Astrocyte of the spinal cord (primary cell): Measurements from ENCODE around the gene SBK1.

Experiments
- DNase-seq: peaks from one replicate; pipeline ENCODE4 v3.0.0; 2011; ENCODE audit warnings: low read depth, low spot score
- H3K4me3 ChIP-seq: 2 replicates; pipeline ENCODE4 v1.5.1; 2011; ENCODE audit warnings: low read depth, mild to moderate bottlenecking, low read length, moderate library complexity
- CTCF ChIP-seq: IDR thresholded peaks from 2 replicates; pipeline ENCODE4 v1.5.1; 2012; ENCODE audit warnings: low read depth, mild to moderate bottlenecking, low read length, inconsistent platforms
- in situ Hi-C: cut with HindIII; loops from 2 replicates; pipeline ENCODE4 v1.10.0; 2017; ENCODE audit warnings: low sequenced_read_pairs

Gene SBK1

DNA sequence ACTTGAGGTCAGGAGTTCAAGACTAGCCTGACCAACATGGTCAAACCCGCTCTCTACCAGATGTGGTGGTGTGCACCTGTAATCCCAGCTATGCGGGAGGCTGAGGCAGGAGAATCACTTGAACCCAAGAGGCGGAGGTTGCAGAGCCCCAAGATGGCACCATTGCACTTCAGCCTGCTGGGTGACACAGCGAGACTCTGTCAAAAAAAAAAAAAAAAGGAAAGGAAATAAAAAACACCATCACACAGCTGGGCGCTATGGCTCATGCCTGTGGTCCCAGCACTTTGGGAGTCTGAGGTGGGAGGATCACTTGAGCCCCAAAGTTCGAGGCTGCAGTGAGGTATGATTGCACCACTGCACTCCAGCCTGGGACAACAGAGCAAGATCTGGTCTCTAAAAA lies 13.3 kb upstream of the SBK1 start:
- in situ Hi-C loops: no loop called here
- H3K4me3 ChIP-seq: no peak overlapping the region
- TF ChIP-seq CTCF: no peak
- no peak for DNase-seq

GRCh38 chr16:28280881-28281836 lies 11.2 kb upstream of the SBK1 start:
- H3K4me3 ChIP-seq: no peak overlapping the region
- TF ChIP-seq CTCF: no peak
- no peak for DNase-seq
- in situ Hi-C loops: no loop called here

- in situ Hi-C loops: no loop called here
- DNase-seq: no peak
- no peak overlapping the region for H3K4me3 ChIP-seq
- TF ChIP-seq CTCF: no peak
Observed at GRCh38 chr16:28282045-28282444, 10.3 kb upstream of the SBK1 start.

DNA sequence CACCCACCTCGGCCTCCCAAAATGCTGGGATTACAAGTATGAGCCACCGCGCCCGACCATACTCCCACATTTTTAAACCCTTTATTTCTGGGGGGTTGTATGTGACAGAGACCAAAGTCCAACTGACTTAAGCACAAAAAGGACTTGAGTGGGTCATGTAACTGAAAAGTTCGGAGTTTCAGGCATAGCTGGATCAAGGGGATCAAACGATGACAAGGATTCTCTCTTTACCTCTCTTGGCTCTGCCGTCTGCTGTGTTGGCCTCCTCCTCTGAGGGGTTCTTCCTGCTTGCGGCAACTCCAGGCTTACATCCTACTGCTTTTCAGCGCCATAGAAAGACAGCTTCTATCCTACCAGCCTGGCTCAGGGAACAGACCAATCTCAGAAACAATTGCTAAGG lies 9.2 kb upstream of the SBK1 start:
- TF ChIP-seq CTCF: no peak
- DNase-seq: no peak
- H3K4me3 ChIP-seq: no peak overlapping the region
- in situ Hi-C loops: no loop called here

GRCh38 chr16:28283798-28284577 lies 8.3 kb upstream of the SBK1 start:
- TF ChIP-seq CTCF: no peak
- in situ Hi-C loops: no loop called here
- H3K4me3 ChIP-seq: no peak overlapping the region
- DNase-seq: no peak

DNA sequence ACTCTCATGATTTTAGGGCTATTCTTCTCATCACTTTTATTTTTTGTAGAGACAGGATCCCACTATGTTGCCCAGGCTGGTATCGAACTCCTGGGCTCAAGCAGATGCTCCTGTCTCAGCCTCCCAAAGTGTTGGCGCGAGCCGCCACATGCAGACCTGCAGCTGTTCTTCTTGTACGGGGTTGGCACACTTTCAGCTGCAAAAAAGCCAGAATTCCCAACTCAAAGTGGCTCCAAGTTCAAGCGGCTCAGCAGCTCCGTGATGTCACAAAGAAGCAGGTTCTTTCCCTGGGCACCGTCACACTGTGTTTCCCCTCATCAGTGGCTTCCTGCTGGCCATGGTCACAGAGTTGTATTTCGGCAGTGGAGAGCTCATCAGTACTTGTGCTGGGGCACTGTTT lies 6.7 kb upstream of the SBK1 start:
- in situ Hi-C loops: no loop called here
- TF ChIP-seq CTCF: no peak
- DNase-seq: no peak
- no peak overlapping the region for H3K4me3 ChIP-seq
